Smooth muscle cell (in vitro differentiated cells): ENCODE data around the gene ABHD14A. TPM values are rescaled to one million over a fixed set of nuclear protein-coding genes. Genes with fewer than 3 reads are reported as not detected.

Experiments used
- DNase-seq: peaks from one replicate; lab custom pipeline; 2025; ENCODE audit not compliant: unreplicated experiment; lab: John Stamatoyannopoulos, UW
- H2AFZ ChIP-seq: fragments of 200-600 bp; sonication (generic); 2 replicates; pipeline ENCODE4 v1.6.0; 2016; ENCODE audit warnings: antibody characterized with exemption, low read depth, mild to moderate bottlenecking
- H3F3A ChIP-seq: fragments of 200-600 bp; sonication (generic); 2 replicates; pipeline ENCODE4 v1.6.0; 2017; ENCODE audit warnings: antibody characterized with exemption, low read depth
- H3K27ac ChIP-seq: fragments of 200-600 bp; sonication (generic); 2 replicates; pipeline ENCODE4 v1.5.1; 2016; ENCODE audit warnings: low read depth, mild to moderate bottlenecking
- H3K27me3 ChIP-seq: fragments of 200-600 bp; sonication (generic); 2 replicates; pipeline ENCODE4 v1.6.1; 2016; ENCODE audit warnings: low read depth, mild to moderate bottlenecking
- H3K36me3 ChIP-seq: fragments of 200-600 bp; sonication (generic); 2 replicates; pipeline ENCODE4 v1.5.1; 2016; ENCODE audit warnings: low read depth
- H3K4me1 ChIP-seq: fragments of 200-600 bp; sonication (generic); 2 replicates; pipeline ENCODE4 v1.5.1; 2016; ENCODE audit warnings: low read depth
- H3K4me2 ChIP-seq: fragments of 200-600 bp; sonication (generic); 2 replicates; pipeline ENCODE4 v1.6.0; 2016; ENCODE audit warnings: mild to moderate bottlenecking
- H3K4me3 ChIP-seq: fragments of 200-600 bp; sonication (generic); 2 replicates; pipeline ENCODE4 v1.5.1; 2016; ENCODE audit warnings: mild to moderate bottlenecking
- H3K79me2 ChIP-seq: fragments of 200-600 bp; sonication (generic); 2 replicates; pipeline ENCODE4 v1.6.0; 2016; ENCODE audit warnings: low read depth, mild to moderate bottlenecking
- H3K9ac ChIP-seq: fragments of 200-600 bp; sonication (generic); 2 replicates; pipeline ENCODE4 v1.6.0; 2016; ENCODE audit warnings: low read depth
- H3K9me3 ChIP-seq: fragments of 200-600 bp; sonication (generic); replicated peaks from 2 replicates; pipeline ENCODE4 v1.5.1; 2016; ENCODE audit warnings: low read depth
- H4K20me1 ChIP-seq: fragments of 200-600 bp; sonication (generic); 2 replicates; pipeline ENCODE4 v1.6.0; 2016; ENCODE audit warnings: low read depth
- WGBS: methylation state at CpG from one replicate; pipeline ENCODE4 v1.1.7; 2016; ENCODE audit warnings: low lambda C conversion rate; 5-methylcytosine and 5-hydroxymethylcytosine counted together
- polyA plus RNA-seq: library from polyadenylated mRNA; unstranded; fragments of >200 nt; fragmentation: Nextera tagmentation; extraction: Ambion mirVana; gene quantifications from 2 replicates; pipeline ENCODE4 v1.2.1, GENCODE V29; 2016
- total RNA-seq: library from RNA; depleted of rRNA; stranded (reverse); fragments of >200 nt; gene quantifications from 2 replicates; pipeline ENCODE4 v1.2.3, GENCODE V29; 2014
- TF ChIP-seq, protein P1 (sequence below): fragments of 200-600 bp; sonication (generic); IDR thresholded peaks from 2 replicates; pipeline ENCODE4 v1.5.1; 2017; ENCODE audit warnings: borderline replicate concordance, mild to moderate bottlenecking, antibody characterized with exemption; ENCODE audit not compliant: insufficient read depth, poor library complexity, severe bottlenecking

Gene ABHD14A
- total and polyA plus RNA-seq, 2 experiments from 2014 or later = 16.1 to 49.7 TPM

DNA sequence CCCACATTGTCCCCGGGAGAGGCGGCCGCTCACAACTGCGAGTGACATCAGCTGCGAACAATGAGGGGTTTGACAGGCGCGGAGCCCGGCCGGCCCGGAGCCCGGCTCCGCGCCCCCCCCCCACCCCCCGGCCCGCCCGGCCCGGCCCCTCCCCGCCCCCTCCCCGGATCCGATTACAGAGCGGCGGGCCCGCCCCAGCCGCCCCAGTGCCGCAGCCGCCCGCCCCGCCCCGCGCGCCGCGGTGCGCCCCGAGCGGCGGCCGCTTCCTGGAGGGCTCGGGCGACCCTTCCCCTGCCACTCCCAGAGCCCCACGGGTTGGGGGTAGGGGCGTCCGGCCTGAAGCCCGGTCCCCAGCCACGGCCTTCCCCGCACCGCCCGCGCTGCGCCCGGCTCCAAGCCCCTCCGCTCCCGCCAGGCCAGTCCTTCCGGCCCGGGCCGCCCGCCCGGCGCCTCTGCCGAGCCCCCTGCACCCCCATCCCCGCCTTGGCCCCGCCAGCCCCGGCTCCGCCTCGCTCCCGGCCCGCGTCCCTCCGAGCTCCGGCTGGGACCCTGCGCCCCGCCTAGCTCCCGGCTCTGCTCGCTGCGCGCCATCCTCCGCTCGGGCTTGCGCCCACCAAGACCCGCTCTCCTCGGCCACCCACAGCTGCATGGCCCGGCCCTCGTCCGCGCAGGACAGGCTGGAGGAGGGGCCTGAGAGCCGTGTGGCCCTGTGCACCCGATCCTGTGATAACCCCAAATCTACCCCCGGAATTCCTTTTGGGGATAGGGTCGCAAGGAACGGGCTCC is 7.3 kb upstream of the ABHD14A start, which contains the start of gene PCBP4:
Gene PCBP4 (minus strand): TSS at position 71 of the 786 bp plus-strand sequence. CDS start 6,214 bp downstream, outside the sequence.
- Histone ChIP-seq H3K4me1 (peaks cover 43% of the 10 kb centered on the region), H3K9me3 (no peaks in the 10 kb centered on the region), H3K79me2 (peaks cover 36% of the 10 kb centered on the region), H3K36me3 (no peaks in the 10 kb centered on the region), H3F3A (peaks cover 11% of the 10 kb centered on the region), H3K9ac (peak within 1 kb of the TSS; percentile 71), H3K4me3 (peak within 1 kb of the TSS; percentile 79), H4K20me1 (peaks cover 32% of the 10 kb centered on the region), H3K27ac (peak within 1 kb of the TSS; percentile 31), H3K27me3 (no peaks in the 10 kb centered on the region), H3K4me2 (peak within 1 kb of the TSS; percentile 86), H2AFZ (peak within 1 kb of the TSS; percentile 68)
- under 1% methylated on average over 53 of the region's 90 CpGs for WGBS
- TF ChIP-seq, protein P1, sequence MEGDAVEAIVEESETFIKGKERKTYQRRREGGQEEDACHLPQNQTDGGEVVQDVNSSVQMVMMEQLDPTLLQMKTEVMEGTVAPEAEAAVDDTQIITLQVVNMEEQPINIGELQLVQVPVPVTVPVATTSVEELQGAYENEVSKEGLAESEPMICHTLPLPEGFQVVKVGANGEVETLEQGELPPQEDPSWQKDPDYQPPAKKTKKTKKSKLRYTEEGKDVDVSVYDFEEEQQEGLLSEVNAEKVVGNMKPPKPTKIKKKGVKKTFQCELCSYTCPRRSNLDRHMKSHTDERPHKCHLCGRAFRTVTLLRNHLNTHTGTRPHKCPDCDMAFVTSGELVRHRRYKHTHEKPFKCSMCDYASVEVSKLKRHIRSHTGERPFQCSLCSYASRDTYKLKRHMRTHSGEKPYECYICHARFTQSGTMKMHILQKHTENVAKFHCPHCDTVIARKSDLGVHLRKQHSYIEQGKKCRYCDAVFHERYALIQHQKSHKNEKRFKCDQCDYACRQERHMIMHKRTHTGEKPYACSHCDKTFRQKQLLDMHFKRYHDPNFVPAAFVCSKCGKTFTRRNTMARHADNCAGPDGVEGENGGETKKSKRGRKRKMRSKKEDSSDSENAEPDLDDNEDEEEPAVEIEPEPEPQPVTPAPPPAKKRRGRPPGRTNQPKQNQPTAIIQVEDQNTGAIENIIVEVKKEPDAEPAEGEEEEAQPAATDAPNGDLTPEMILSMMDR = no peak
- DNase-seq = peak; percentile 62

GRCh38 chr3:51968170-51968775 is 6.6 kb upstream of the ABHD14A start:
- no peak for DNase-seq
- TF ChIP-seq, protein P1 = no peak
- Histone ChIP-seq H3K79me2 (peaks cover 36% of the 10 kb centered on the region), H3K4me2 (peak overlapping the region; percentile 86), H4K20me1 (peaks cover 26% of the 10 kb centered on the region), H3K36me3 (no peaks in the 10 kb centered on the region), H2AFZ (peak overlapping the region; percentile 68), H3K4me3 (peak overlapping the region; percentile 79), H3K9ac (peak overlapping the region; percentile 35), H3K27ac (no peak overlapping the region), H3K27me3 (no peaks in the 10 kb centered on the region), H3K4me1 (peaks cover 39% of the 10 kb centered on the region), H3F3A (peaks cover 11% of the 10 kb centered on the region), H3K9me3 (no peaks in the 10 kb centered on the region)
- 7% methylated on average over 10 of the region's 11 CpGs for WGBS

DNA sequence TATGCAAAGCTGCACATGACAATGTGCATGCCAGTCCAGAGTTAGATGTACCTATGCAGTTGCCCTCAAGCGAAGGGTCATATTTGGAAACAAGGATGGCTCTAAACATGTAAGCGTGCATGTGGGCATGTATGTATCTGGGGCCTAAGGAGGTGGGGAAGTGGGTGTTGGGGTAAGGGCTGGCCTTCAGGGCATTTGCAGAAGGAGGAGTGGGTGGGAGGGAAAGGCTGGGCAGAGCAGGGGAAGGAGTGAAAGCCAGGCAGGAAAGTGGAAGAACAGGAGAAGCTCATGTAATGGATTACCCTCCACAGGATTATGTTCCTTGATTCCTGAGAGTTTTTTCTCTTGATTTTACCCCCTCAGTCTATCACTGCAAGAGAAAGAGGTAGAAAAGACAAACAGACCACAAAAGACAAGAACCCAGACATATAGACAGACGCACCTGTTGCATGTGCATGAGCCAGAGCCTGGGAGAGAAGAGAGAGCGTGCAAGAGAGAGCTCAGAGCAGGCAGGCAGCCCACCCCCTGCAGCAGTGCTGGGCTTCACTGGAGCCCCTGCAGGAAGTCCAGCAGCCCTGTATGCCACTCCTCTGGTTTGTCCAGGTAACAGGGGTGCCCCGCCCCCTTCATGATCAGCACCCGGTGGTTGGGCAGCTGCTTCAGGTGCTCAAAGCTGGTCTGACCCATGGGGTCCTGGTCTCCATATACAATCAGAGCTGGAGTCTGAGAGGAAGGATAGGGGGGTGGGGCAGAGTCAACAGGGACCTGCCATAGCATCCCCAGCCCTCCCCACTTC is 5.8 kb upstream of the ABHD14A start:
- Histone ChIP-seq H3K27ac (no peak overlapping the region), H2AFZ (no peak overlapping the region), H4K20me1 (peaks cover 17% of the 10 kb centered on the region), H3K4me2 (peak overlapping the region; percentile 86), H3K36me3 (no peaks in the 10 kb centered on the region), H3K9me3 (no peaks in the 10 kb centered on the region), H3K4me3 (peak overlapping the region; percentile 79), H3K27me3 (no peaks in the 10 kb centered on the region), H3F3A (peaks cover 11% of the 10 kb centered on the region), H3K79me2 (peaks cover 34% of the 10 kb centered on the region), H3K4me1 (peaks cover 41% of the 10 kb centered on the region), H3K9ac (no peak overlapping the region)
- TF ChIP-seq, protein P1 = no peak
- DNase-seq = no peak
- WGBS = 83% methylated on average over 6 of the region's 6 CpGs
